ENCODE data around the gene PAXX. TPM values are rescaled to one million over a fixed set of nuclear protein-coding genes. Genes with fewer than 3 reads are reported as not detected.

PAXX gene
- total RNA-seq, 1 experiment from 2014 or later, result 64.0 TPM

- Histone ChIP-seq H3K27ac (ENCODE audit: low read length) (no peak overlapping the region), H3K27me3 (ENCODE audit: control insufficient read depth, insufficient read depth, low read length) (no peaks in the 10 kb centered on the region), H3K4me1 (ENCODE audit: control insufficient read depth, insufficient read depth, low read length) (no peaks in the 10 kb centered on the region), H3K4me3 (ENCODE audit: low read depth in 2 of 2, low read length in 2 of 2) (no peak overlapping the region), H3K9me3 (ENCODE audit: control insufficient read depth, insufficient read depth, low read depth, low read length) (no peaks in the 10 kb centered on the region), H3K36me3 (ENCODE audit: control insufficient read depth, insufficient read depth, low read length) (no peaks in the 10 kb centered on the region)
- TF ChIP-seq SIN3A (IDR thresholded peaks at IDR 0.05; ENCODE audit: borderline replicate concordance, insufficient read depth, low read depth, low read length), result no peak
- in situ Hi-C loops (cut with HindIII; ENCODE audit: low pct_unique_long_range_greater_than_20kb, low sequenced_read_pairs), result no loop called here
- BruUV-seq (replicated peaks), result no TSS peak
- POLR2A ChIA-PET, result no interaction called here
- ATAC-seq (peak; percentile 35; the same call in 1 of the 2 replicates), DNase-seq (ENCODE audit: low read depth, low spot score) (no peak)
- CTCF ChIA-PET, result no interaction called here
- intact Hi-C loops (cut with micrococcal nuclease; ENCODE audit: unreplicated experiment), result no loop called here
These were observed 15.6 kb downstream of the PAXX start for GRCh38 chr9:137007816-137008270.

GRCh38 chr9:137008312-137008711 is 16.1 kb downstream of the PAXX start:
- BruUV-seq (replicated peaks), result no TSS peak
- ChIA-PET CTCF (no interaction called here), POLR2A (no interaction called here)
- H3K36me3 ChIP-seq (ENCODE audit: control insufficient read depth, insufficient read depth, low read length), result no peaks in the 10 kb centered on the region
- intact Hi-C loops (cut with micrococcal nuclease; ENCODE audit: unreplicated experiment), result no loop called here
- no peak overlapping the region for H3K27ac ChIP-seq (ENCODE audit: low read length)
- no peaks in the 10 kb centered on the region for H3K4me1 ChIP-seq (ENCODE audit: control insufficient read depth, insufficient read depth, low read length)
- H3K27me3 ChIP-seq (ENCODE audit: control insufficient read depth, insufficient read depth, low read length), result no peaks in the 10 kb centered on the region
- in situ Hi-C loops (cut with HindIII; ENCODE audit: low pct_unique_long_range_greater_than_20kb, low sequenced_read_pairs), result no loop called here
- H3K4me3 ChIP-seq (ENCODE audit: low read depth in 2 of 2, low read length in 2 of 2), result no peak overlapping the region
- DNase-seq (ENCODE audit: low read depth, low spot score) (no peak), ATAC-seq (no peak)
- no peaks in the 10 kb centered on the region for H3K9me3 ChIP-seq (ENCODE audit: control insufficient read depth, insufficient read depth, low read depth, low read length)
- TF ChIP-seq SIN3A (IDR thresholded peaks at IDR 0.05; ENCODE audit: borderline replicate concordance, insufficient read depth, low read depth, low read length), result no peak
- TF ChIP-seq POLR2AphosphoS5 (IDR thresholded peaks at IDR 0.05; ENCODE audit: low read depth, low read length), result no peak
- TF ChIP-seq, protein P1, sequence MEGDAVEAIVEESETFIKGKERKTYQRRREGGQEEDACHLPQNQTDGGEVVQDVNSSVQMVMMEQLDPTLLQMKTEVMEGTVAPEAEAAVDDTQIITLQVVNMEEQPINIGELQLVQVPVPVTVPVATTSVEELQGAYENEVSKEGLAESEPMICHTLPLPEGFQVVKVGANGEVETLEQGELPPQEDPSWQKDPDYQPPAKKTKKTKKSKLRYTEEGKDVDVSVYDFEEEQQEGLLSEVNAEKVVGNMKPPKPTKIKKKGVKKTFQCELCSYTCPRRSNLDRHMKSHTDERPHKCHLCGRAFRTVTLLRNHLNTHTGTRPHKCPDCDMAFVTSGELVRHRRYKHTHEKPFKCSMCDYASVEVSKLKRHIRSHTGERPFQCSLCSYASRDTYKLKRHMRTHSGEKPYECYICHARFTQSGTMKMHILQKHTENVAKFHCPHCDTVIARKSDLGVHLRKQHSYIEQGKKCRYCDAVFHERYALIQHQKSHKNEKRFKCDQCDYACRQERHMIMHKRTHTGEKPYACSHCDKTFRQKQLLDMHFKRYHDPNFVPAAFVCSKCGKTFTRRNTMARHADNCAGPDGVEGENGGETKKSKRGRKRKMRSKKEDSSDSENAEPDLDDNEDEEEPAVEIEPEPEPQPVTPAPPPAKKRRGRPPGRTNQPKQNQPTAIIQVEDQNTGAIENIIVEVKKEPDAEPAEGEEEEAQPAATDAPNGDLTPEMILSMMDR (IDR thresholded peaks at IDR 0.05), result no peak
- TF ChIP-seq, protein P2, sequence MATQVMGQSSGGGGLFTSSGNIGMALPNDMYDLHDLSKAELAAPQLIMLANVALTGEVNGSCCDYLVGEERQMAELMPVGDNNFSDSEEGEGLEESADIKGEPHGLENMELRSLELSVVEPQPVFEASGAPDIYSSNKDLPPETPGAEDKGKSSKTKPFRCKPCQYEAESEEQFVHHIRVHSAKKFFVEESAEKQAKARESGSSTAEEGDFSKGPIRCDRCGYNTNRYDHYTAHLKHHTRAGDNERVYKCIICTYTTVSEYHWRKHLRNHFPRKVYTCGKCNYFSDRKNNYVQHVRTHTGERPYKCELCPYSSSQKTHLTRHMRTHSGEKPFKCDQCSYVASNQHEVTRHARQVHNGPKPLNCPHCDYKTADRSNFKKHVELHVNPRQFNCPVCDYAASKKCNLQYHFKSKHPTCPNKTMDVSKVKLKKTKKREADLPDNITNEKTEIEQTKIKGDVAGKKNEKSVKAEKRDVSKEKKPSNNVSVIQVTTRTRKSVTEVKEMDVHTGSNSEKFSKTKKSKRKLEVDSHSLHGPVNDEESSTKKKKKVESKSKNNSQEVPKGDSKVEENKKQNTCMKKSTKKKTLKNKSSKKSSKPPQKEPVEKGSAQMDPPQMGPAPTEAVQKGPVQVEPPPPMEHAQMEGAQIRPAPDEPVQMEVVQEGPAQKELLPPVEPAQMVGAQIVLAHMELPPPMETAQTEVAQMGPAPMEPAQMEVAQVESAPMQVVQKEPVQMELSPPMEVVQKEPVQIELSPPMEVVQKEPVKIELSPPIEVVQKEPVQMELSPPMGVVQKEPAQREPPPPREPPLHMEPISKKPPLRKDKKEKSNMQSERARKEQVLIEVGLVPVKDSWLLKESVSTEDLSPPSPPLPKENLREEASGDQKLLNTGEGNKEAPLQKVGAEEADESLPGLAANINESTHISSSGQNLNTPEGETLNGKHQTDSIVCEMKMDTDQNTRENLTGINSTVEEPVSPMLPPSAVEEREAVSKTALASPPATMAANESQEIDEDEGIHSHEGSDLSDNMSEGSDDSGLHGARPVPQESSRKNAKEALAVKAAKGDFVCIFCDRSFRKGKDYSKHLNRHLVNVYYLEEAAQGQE (IDR thresholded peaks at IDR 0.05; ENCODE audit: insufficient read depth in 1 of 2, low read depth in 2 of 2, low read length in 1 of 2), result no peak
- no peak for TF ChIP-seq TCF7L2 (IDR thresholded peaks at IDR 0.05; ENCODE audit: low read depth, low read length)

DNA sequence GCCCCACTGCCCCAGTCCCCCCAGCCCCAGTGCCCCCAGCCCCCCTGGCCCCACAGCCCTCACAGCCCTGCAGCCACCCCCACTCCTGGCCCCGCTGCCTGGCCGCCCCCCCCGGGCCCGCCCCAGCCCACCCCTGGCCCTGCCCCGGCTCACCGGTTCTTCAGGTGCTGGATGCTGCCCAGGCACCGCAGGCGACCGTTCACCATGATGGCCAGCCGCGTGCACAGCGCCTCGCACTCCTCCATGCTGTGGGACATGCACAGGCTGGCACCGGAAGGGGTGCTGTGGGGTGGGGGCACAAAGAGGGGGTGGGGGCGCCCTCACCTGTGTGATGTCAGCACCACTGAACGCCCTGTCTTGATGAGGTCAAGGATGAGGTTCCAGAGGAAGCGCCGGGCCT is 17.0 kb downstream of the PAXX start:
- in situ Hi-C loops (cut with HindIII; ENCODE audit: low pct_unique_long_range_greater_than_20kb, low sequenced_read_pairs) (no loop called here), intact Hi-C loops (cut with micrococcal nuclease; ENCODE audit: unreplicated experiment) (no loop called here)
- ATAC-seq (no peak), DNase-seq (ENCODE audit: low read depth, low spot score) (no peak)
- ChIA-PET CTCF (no interaction called here), POLR2A (no interaction called here)
- BruUV-seq (replicated peaks), result no TSS peak
- Histone ChIP-seq H3K27me3 (ENCODE audit: control insufficient read depth, insufficient read depth, low read length) (no peaks in the 10 kb centered on the region), H3K27ac (ENCODE audit: low read length) (no peak overlapping the region), H3K4me1 (ENCODE audit: control insufficient read depth, insufficient read depth, low read length) (no peaks in the 10 kb centered on the region), H3K9me3 (ENCODE audit: control insufficient read depth, insufficient read depth, low read depth, low read length) (no peaks in the 10 kb centered on the region), H3K4me3 (ENCODE audit: low read depth in 2 of 2, low read length in 2 of 2) (no peak overlapping the region), H3K36me3 (ENCODE audit: control insufficient read depth, insufficient read depth, low read length) (no peaks in the 10 kb centered on the region)
- TF ChIP-seq, protein P2 (IDR thresholded peaks at IDR 0.05; ENCODE audit: insufficient read depth in 1 of 2, low read depth in 2 of 2, low read length in 1 of 2), result no peak
- TF ChIP-seq, protein P1 (IDR thresholded peaks at IDR 0.05), result no peak
- TF ChIP-seq POLR2AphosphoS5 (IDR thresholded peaks at IDR 0.05; ENCODE audit: low read depth, low read length) (no peak), TCF7L2 (IDR thresholded peaks at IDR 0.05; ENCODE audit: low read depth, low read length) (no peak), SIN3A (IDR thresholded peaks at IDR 0.05; ENCODE audit: borderline replicate concordance, insufficient read depth, low read depth, low read length) (no peak)

Measured in Panc1 (cell line).